Measurements from ENCODE around the gene ERMAP.
"Not testable (repeated sequence)": the region's sequence is repeated elsewhere in the genome, so short reads cannot be mapped to it uniquely, and the experiment has no call there.

The ERMAP gene

DNA sequence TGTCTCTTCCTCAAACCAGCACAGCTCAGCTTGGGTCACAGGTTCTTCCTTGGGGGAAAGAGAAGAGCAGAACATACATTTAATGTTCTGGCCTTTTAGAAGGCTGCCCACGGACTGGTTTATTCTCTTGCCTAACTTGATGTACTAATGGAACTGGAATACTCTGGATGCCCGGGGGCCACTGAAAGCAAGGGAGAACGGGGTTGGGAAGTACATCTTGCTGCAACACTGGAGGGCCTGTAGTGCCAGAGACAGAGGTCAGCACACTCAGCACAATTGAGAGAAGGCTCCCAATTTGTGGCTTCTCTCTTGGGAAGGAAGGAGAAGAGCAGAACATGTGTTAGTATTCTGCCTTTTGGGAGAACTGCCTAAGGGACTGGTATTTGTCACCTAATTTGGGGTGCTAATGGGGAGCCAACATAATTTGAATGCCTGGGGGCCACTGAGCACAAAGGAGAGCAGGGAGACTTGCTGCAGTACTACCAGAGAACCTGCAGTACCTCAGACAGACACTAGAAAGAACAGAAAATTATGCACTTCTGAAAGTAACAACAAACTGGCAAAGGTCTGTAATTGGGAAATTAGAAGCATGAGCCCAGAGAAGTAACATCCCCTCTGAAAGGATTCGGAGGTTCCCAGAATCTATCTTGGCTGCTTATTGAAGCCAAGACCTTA is 43.6 kb downstream of the ERMAP start:
- H3K4me3 ChIP-seq (ENCODE audit: low read depth, low read length), result no peak overlapping the region

DNA sequence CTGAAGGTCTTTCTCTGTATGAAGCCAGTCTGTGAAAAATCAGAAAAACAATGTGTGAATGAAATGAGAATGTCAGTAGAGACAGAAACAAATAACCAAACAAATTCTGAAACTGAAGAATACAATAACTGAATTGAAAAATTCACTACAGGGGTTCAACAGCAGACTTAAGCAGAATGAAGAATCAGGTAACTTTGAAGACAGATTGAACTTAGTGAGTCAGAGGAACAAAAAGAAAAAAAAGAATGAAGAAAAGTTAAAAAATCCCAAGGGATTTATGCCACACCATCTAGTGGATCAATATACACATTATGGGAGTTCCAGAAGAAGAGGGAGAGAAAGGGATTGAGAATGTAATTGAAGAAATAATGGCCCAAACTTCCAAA is 44.1 kb downstream of the ERMAP start:
- no peak overlapping the region for H3K4me3 ChIP-seq (ENCODE audit: low read depth, low read length)
- no peak for DNase-seq (ENCODE audit: low read depth)

More for the DNA sequence above, 43.6 kb downstream of the ERMAP start:
- no peak for DNase-seq (ENCODE audit: low read depth)

DNA sequence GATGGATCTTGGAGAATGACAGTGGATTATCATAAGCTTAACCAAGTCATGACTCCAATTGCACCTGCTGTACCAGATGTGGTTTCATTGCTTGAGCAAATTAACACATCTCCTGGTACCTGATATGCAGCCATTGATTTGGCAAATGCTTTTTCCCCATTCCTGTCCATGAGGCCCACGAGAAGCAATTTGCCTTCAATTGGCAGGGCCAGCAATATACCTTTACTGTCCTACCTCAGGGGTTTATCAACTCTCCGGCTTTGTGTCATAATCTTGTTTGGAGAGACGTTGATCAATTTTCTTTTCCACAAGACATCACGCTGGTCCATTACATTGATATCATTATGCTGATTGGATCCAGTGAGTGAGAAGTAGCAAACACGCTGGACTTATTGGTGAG is 49.6 kb downstream of the ERMAP start:
- H3K4me3 ChIP-seq (ENCODE audit: low read depth, low read length), result no peak overlapping the region
- DNase-seq (ENCODE audit: low read depth), result no peak

DNA sequence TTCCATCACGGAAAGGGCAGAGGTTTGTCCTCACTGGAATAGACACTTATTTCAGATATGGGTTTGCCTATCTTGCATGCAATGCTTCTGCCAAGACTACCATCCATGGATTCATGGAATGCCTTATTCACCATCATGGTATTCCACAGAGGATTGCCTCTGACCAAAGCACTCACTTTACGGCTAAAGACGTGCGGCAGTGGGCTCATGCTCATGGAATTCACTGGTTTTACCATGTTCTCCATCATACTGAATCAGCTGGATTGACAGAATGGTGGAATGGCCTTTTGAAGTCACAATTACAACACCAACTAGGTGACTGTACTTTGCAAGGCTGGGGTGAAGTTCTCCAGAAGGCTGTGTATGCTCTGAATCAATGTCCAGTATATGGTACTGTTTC is 51.5 kb downstream of the ERMAP start:
- DNase-seq (ENCODE audit: low read depth); H3K4me3 ChIP-seq (ENCODE audit: low read depth, low read length): not testable (repeated sequence)

DNA sequence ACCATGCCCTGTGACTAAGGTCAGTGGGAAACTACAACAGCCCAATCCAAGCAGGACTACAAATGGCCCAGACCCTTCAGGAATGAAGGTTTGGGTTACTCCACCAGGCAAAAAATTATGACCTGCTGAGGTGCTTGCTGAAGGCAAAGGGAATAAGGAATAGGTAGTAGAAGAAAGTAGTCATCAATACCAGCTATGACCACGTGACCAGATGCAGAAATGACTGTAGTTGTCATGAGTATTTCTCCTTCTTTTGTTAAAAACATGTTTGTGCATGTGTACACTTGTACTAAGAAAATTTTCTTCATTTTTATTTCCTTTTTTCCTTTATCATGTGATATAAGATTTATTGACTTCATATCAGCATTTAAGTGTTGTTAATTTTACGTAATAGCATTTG is 52.3 kb downstream of the ERMAP start:
- DNase-seq (ENCODE audit: low read depth), result not testable (repeated sequence)

DNA sequence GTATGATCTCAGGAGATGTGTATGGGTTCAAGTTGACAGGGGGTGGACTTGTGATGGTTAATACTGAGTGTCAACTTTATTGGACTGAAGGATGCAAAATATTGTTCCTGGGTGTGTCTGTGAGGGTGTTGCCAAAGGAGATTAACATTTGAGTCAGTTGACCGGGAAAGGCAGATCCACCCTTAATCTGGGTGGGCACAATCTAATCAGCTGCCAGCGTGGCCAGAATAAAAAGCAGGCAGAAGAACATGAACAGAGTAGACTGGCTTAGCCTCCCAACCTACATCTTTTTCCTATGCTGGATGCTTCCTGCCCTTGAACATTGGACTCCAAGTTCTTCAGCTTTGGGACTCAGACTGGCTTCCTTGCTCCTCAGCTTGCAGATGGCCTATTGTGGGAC is 52.8 kb downstream of the ERMAP start:
- not testable (repeated sequence) for H3K4me3 ChIP-seq (ENCODE audit: low read depth, low read length); DNase-seq (ENCODE audit: low read depth)

More for the DNA sequence above, 52.3 kb downstream of the ERMAP start:
- not testable (repeated sequence) for H3K4me3 ChIP-seq (ENCODE audit: low read depth, low read length)

DNA sequence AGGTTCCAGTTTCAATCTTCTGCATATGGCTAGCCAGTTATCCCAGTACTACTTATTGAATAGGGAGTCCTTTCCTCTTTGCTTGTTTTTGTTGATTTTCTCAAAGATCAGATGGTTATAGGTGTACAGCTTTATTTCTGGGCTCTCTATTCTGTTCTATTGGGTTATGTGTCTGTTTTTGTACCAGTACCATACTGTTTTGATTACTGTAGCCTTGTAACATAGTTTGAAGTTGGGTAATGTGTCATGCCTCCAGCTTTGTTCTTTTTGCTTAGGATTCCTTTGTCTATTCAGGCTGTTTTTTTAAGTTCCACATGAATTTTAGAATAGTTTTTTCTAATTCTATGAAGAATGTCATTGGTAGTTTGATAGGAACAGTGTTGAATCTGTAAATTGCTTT is 56.2 kb downstream of the ERMAP start:
- DNase-seq (ENCODE audit: low read depth); H3K4me3 ChIP-seq (ENCODE audit: low read depth, low read length): not testable (repeated sequence)

DNA sequence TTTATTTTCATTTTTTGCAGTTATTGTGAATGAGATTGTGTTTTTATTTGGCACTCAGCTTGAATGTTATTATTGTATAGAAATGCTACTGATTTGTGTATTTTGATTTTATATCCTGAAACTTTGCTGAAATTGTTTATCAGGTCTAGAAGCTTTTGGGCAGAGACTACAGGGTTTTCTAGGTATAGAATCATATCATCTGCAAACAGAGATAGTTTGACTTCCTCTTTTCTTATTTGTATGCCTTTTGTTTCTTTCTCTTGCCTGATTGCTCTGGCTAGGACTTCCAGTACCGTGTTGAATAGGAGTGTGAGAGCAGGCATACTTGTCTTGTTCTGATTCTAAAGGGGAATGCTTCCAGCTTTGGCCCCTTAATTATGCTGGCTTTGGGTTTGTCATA is 56.7 kb downstream of the ERMAP start:
- no peak for DNase-seq (ENCODE audit: low read depth)

DNA sequence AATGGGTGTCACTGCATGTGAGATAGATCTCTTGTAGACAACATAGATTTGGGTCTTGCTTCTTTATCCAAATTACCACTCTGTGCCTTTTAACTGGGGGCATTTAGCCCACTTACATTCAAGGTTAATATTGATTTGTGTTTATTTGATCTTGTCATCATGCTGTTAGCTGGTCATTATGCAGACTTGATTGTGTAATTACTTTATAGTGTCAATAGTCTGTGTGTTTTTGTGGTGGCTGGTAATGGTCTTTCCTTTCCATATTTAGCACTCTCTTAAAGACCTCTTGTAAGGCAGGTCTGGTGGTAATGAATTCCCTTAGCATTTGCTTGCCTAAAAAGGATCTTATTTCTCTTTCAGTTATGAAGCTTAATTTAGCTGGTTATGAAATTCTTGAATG is 59.1 kb downstream of the ERMAP start:
- no peak overlapping the region for H3K4me3 ChIP-seq (ENCODE audit: low read depth, low read length)
- no peak for DNase-seq (ENCODE audit: low read depth)

More for the DNA sequence above, 56.7 kb downstream of the ERMAP start:
- no peak overlapping the region for H3K4me3 ChIP-seq (ENCODE audit: low read depth, low read length)

DNA sequence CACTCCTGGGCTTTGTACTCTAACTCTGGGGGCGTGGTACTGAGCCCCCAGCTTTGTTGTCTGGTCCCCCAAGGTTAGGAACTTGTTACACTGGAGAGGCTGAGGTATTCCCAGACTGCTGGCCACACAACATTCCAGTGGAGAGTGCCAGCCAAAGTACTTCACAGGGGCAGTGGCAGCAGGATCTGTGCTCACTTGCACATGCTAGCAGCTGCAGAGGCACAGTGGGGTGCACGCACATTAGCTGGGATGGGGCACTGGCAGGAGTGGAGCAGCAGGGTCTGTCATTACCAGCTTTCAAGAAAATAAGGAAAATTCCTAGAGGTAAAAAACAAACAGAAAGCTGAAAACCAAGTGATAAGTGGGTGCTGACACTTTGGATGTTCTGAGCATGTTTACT is 60.5 kb downstream of the ERMAP start:
- no peak overlapping the region for H3K4me3 ChIP-seq (ENCODE audit: low read depth, low read length)
- DNase-seq (ENCODE audit: low read depth), result no peak

DNA sequence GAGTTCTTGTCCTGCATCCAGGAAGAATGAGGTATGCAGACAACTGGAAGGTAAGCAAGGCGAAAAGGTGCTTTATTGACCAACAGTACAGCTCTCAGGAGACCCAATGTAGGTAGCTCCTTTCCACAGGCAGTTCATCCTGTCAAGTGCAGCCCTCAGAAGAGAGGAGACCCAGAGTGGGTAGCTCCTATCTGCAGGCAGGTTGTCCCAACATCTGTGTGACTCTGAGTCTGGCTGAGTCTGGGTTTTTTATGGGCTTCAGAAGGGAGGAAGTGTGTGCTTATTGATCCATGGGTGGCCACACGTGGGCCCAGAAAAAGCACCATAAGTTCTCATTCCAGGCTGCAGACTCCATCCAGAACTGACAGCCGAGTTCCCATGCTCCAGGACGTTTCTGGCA is 63.5 kb downstream of the ERMAP start:
- no peak for DNase-seq (ENCODE audit: low read depth)
- no peak overlapping the region for H3K4me3 ChIP-seq (ENCODE audit: low read depth, low read length)

DNA sequence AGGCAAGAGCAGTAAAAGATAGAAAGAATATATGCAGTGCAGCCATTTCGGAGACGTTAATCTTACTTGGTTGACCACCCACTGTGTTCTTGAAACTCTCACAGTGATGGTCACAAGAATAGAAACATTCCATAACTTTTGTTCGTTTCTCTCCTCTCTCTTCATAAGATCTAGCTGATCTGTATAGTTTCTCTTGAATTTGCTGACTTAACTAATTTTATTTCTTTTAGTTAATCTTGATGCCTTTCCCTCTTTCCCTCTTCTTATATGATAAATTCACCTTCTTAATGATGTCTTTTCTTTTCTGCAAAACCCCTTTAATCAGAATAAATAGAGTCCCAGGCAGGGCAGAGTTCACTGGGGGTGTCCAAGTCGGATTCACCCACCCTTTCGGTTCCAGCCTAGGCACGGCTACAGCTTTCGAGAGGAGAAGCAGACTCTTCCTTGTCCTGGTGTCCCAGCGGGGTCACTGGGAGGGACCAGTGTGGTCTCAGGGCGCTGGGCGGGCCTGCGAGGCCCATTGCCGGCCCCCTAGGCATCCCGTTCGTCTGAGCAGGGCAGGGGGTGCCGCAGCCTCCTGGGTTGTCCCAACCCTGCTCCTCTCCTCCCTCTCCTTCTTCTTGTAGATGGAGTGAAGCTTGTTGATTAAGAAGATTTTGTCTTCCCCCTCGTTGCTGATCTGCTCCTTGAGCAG is 69.3 kb downstream of the ERMAP start:
- no peak for DNase-seq (ENCODE audit: low read depth)
- H3K4me3 ChIP-seq (ENCODE audit: low read depth, low read length), result no peak overlapping the region

DNA sequence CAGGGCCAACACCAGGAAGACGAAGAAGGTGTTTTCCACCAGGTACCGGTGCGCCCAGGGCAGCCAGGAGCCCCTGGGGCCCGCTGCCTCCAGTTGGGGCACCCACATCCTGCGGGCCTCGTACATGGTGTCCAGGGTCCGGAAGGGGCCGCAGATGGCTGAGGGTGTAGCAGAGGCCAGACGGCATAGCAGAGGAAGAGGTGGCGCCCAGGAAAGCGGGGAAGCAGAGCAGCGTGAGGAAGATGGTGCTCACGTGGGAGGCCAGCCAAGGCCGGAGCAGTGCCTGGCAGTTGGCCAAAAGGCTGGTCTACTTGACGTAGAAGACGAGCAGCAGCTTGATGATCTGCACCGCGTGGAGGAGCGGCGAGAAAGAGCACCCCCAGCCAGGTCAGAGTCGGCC is 69.9 kb downstream of the ERMAP start:
- no peak for DNase-seq (ENCODE audit: low read depth)
- H3K4me3 ChIP-seq (ENCODE audit: low read depth, low read length), result no peak overlapping the region

DNA sequence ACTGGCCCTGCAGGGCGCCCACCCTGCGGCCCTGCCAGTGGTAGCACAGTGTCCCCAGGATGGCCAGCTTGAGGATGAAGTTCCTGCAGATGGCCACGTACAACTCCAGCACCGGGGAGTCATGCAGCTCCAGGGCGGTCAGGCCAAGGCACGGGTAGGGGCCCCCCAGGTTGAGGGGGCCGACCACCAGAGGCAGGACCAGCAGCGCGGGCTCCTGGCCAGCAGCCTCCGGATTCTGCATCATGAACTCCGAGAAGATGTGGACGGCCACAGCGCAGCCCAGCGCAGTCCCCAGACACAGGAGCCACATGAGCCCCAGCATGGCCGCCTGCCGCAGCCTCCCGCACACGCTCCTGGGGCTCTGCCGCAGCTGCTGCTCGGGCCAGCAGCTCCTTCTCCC is 70.4 kb downstream of the ERMAP start:
- H3K4me3 ChIP-seq (ENCODE audit: low read depth, low read length), result no peak overlapping the region
- no peak for DNase-seq (ENCODE audit: low read depth)

DNA sequence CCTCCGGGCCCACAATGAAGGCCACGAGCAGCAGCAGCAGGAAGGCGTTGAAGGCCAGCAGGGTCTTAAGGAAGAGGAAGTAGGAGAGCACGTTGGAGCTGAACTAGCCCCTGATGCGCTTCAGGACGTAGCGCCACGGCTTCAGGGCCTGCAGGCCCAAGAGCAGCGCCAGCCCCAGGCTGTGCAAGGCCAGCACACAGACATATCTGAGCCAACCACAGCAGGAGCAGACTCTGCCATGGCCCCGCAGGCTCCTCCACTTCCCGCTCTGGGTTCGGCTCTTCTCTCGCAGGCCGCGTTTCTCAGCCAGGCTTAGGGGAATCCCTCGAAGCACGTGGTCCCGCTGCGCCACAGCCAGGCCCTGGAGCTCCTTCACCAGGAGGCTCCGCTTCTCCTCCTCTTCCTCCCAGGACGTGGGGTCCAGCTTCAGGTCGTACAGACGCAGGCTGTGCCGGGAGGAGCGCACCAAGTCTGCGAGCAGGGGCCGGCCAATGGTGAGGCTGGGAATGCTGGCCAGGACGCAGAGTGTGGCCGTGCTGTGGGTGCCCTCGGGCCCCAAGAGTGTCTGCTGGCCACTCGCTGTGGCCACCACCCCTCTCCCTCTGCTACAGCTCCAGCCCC is 71.2 kb downstream of the ERMAP start:
- no peak for DNase-seq (ENCODE audit: low read depth)
- no peak overlapping the region for H3K4me3 ChIP-seq (ENCODE audit: low read depth, low read length)

DNA sequence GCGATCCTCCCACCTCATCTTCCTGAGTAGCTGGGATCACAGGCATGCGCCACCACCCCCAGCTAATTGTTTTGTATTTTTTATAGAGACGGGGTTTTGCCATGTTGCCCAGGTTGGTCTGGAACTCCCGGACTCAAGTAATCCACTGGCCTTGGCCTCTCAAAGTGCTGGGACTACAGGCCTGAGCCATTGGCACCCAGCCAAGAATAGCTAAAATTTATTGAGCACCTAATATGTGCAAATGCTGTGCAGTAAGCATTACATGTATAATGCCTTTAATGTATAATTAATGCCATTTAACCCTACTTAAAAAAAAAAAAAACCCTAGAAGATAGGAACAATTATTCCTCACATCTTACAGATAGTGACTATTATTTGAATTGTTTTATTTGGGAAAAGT is 72.3 kb downstream of the ERMAP start:
- no peak overlapping the region for H3K4me3 ChIP-seq (ENCODE audit: low read depth, low read length)
- DNase-seq (ENCODE audit: low read depth), result no peak

DNA sequence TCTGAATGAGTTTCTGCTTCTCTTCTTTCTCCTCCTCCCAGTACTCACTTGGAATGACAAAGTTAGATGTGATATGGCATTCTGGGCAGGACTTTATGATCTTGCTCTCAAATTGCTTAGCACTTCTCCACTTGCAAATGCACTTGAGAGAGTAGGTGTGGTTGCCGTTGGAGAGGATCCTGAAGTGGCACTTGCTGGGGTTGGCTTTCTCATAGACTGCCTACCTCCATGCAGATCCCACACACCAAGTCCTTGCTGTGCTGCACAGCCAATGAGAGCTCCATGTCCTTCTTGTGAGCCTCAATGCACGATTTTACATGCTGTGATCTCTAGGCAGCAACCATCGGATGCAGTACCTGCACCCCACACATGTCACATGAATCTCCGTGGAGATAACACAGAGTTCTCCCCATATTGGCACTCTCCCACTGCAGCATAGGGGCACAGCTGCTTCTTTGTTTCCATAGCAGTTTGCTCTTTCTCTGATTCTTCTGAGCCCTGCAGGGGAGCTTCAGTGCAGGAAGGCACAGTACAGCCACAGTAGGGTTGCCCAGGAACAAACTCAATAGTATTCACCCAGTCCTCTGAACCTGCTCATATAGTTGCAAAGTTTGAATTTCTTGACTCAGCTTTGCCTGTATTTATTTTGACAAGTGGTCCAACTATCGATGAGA is 74.7 kb downstream of the ERMAP start:
- no peak overlapping the region for H3K4me3 ChIP-seq (ENCODE audit: low read depth, low read length)
- no peak for DNase-seq (ENCODE audit: low read depth)
